ENCODE data around the gene NOC4L.
"Not testable (repeated sequence)": the region's sequence is repeated elsewhere in the genome, so short reads cannot be mapped to it uniquely, and the experiment has no call there.

The NOC4L gene

GRCh38 chr12:132144115-132144809, at the start of gene NOC4L, which contains the start of gene DDX51:
Gene NOC4L (plus strand): TSS chr12:132144457. CDS start chr12:132144489, 32 bp downstream.
Gene DDX51 (minus strand): TSS chr12:132144319. CDS start chr12:132144296, 23 bp downstream.
- peak; percentile 88 for DNase-seq

GRCh38 chr12:132095520-132096409, 48.5 kb upstream of the NOC4L start:
- no peak for DNase-seq

DNA sequence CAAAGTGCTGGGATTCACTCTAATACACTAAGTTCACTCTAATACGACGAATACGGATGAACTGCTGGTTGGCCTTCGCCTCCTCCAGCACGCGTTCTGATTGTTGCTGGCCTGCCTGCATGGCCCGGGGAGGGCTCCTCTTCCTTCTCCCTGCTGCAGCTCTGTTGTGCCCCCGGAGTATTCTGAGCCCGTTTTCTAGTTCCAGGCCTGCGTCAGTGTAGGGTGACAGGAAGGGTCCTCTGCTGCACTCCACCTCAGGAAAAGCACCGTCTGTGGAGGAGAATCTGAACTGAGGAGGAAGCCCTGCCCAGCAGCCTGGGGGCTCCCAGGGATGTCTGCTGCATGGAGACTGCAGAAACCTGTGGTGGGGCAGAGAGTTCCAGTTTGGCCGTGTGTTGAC, 44.5 kb upstream of the NOC4L start:
- DNase-seq = no peak

DNA sequence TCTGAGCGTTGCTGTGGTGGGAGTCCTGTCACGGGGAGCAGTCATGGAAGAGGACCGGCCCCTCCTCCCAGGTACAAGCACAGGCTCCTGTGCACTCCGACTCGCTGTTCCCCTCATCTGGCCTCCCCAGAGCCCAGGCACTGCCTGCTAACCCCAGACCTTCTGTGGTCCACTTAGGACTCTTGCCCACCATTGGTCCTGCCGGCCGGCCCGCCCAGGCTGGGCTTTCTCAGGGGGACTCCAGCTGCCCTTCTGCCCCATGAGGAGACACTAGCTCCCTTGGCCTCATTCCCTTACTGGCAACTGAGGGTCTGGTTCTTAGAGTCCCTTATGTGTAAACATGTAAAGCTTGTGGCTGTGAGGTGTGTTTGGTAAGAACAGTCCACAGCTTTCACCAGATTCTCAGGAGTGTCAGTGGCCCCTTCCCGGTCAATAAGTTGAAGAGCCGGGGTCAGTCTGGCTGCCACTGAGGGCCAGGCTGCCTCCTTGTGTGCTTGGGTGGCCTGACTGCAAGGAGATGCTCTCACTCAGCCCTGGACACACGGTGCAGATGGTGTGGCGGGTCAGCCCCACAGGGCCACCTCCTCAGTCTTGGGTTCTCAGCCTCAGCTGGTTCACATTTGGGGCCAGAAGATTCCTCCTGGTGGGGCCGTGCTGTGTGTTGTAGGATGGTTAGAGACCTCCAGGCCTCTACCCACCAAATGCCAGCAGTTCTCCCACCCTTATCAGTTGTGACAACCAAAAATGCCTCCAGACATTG, 43.8 kb upstream of the NOC4L start:
- DNase-seq = no peak

DNA sequence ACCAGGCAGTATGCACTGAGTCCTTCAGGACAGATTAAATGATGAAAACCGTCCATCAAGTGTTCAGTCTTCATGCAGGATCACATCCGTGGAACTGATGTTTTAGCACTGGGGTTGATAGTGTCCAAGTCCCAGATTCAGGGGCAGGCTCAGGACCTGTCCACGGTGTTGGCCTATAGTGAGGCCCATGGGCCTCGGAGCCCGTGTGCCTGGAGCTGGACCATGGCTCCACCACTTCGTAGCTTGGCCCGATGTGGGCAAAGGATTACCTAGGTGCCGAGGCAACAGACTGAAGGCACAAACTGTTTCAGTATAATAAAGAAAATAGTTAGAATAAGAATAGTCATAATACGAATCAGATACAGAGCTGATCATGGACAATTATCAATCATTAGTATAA, 42.0 kb upstream of the NOC4L start:
- DNase-seq = no peak

DNA sequence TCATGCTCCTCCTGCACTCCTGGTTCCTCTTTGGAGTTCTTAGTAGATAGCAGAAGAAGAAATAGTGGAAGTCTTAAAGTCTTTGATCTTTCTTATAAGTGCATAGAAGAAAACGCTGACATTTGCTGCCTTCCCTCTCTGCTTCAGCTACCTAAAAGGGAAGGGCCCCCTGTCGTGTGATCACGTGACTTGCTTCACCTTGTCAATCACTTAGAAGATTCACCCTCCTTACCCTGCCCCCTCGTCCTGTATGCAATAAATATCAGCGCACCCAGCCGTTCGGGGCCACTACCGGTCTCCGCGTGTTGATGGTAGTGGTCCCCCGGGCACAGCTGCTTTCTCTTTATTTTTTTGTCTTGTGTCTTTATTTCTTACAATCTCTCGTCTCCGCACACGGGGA, 41.2 kb upstream of the NOC4L start:
- DNase-seq = not testable (repeated sequence)

- no peak for DNase-seq
These were observed 40.5 kb upstream of the NOC4L start for GRCh38 chr12:132103542-132104308.

DNA sequence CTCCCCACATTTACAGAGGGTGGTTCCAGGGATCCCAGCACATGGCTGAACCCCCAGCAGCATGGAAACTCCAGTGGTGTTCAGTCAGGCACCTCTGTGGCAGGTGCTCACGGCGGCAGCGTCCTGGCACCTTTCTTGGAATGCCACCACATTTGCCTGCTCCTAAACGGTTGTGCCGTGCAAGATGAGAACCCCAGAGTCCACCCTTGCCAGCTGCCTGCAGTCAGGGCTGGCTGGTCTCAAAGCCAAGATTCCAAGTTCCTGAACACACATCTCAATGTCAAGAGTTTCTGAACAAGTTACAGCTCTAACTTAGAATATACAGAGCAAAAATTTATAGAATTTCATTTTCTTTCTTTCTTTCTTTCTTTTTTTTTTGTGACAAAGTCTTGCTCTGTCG, 38.8 kb upstream of the NOC4L start:
- no peak for DNase-seq

GRCh38 chr12:132106921-132107320, 37.3 kb upstream of the NOC4L start:
- no peak for DNase-seq

DNA sequence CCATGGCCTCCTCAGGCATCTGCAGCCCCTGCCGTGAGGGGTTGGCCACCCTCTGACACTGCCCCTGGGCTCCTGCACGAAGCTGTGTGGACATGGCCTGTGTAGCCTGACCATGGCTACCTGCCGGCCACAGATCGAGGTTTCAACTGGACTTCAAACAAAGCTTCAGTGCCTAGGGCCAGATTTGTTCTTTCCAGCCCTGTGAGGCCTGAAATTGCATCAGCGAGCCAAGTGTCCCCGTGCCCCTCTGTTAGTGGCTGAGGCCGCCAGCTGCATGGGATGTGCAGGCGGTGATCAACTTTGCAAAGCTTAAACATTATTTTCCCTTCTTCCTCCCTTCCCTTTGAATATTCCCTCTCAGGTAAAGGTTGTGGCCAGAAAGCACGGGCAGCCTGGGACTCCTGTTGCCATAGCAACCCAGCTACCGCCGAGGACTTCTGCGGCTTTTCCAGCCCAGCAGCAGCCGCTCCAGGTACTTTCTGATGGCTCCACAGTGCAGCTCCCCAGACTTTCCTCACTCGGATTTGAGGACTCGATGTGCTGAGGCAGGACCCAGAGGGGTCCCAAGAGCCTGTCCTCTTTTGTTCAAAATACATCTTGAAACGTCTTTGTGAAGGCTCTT, 35.9 kb upstream of the NOC4L start:
- no peak for DNase-seq

DNA sequence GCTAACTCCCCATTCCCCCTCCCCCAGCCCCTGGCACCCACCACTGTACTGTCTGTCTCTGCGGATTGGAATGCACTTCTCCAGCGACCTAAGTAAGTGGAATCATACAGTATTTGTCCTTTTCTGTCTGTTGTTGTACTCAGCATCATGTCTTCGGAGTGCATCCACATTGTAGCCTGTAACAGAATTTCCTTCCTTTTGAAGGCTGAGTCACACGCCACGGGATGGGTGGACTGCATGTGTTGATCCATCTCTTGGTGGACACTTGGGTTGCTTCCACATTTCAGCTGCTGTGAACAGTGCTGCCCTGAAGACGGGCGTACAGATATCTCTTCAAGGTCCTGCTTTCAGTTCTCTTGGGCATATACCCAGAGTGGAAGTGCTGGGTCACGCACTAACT, 34.5 kb upstream of the NOC4L start:
- DNase-seq = no peak

DNA sequence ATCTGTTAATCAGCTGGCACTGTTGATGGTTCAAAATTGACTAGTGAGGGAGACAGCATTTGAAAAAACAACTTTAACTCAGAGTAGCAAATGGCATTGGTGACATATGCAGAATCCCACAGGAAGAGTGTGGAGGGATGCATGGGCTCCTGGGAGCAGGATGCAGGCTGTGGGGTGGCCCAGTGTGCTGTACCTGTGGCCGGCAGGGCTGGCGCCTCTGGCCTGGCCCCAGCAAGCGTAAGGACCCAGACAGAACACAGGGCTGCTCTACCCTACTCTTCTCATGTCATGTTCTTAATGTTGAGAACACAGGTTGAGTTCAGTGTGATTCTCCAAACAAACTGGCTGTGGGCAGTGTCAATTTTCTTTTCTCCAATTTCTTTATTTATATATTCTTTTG, 33.6 kb upstream of the NOC4L start:
- DNase-seq = no peak

GRCh38 chr12:132111654-132112304, 32.5 kb upstream of the NOC4L start:
- DNase-seq = no peak

- no peak for DNase-seq
These were observed 29.6 kb upstream of the NOC4L start for GRCh38 chr12:132114667-132115066.

DNA sequence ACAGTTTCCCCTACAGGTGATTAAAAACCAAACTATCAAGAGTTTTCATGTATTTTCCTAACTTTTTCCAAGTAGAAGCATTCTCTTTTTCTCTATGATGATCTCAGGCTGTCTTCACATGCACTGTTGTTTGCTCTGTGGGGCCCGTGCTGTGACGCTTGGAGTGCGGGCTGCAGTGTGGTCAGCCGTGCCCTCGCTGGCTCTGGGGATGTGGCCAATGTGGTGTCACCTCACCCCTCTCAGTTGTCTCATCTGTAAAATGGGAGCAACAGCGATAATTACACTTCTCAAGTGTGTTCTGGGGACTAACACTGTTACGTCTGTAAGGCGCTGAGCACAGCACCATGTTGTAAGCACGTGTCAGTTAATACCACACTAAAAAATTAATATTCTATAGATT, 28.8 kb upstream of the NOC4L start:
- no peak for DNase-seq

- no peak for DNase-seq
These were observed 27.3 kb upstream of the NOC4L start for GRCh38 chr12:132116709-132117557.

GRCh38 chr12:132117558-132117875, 26.7 kb upstream of the NOC4L start:
- no peak for DNase-seq

DNA sequence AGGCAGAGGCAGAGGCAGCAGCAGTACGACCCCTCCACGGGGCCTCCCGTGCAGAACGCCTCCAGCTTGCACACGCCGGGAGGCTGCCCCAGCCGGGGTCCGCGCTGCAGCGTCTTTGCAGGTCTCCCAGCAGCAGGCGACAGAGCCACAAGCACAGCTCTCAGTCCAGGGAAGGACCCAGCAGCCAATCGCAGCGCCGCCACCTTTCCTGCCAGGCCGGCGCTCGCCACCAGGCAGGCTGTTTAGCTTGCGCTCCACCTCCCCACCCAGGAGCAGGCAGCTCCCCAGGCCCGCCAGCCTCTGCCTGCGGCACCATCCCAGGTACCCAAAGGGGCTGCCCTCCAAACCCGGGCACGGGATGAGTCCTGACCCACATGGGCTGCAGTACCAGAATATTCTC, 25.4 kb upstream of the NOC4L start:
- DNase-seq = no peak

- no peak for DNase-seq
These were observed 23.0 kb upstream of the NOC4L start for GRCh38 chr12:132121283-132121682.

- DNase-seq = no peak
These were observed 20.1 kb upstream of the NOC4L start for GRCh38 chr12:132123970-132124765.
